ENCODE measurements around the gene RABGAP1.

GRCh38 chr9:122944960-122945888 lies 4.4 kb downstream of the RABGAP1 start:
- TF ChIP-seq, protein P1, sequence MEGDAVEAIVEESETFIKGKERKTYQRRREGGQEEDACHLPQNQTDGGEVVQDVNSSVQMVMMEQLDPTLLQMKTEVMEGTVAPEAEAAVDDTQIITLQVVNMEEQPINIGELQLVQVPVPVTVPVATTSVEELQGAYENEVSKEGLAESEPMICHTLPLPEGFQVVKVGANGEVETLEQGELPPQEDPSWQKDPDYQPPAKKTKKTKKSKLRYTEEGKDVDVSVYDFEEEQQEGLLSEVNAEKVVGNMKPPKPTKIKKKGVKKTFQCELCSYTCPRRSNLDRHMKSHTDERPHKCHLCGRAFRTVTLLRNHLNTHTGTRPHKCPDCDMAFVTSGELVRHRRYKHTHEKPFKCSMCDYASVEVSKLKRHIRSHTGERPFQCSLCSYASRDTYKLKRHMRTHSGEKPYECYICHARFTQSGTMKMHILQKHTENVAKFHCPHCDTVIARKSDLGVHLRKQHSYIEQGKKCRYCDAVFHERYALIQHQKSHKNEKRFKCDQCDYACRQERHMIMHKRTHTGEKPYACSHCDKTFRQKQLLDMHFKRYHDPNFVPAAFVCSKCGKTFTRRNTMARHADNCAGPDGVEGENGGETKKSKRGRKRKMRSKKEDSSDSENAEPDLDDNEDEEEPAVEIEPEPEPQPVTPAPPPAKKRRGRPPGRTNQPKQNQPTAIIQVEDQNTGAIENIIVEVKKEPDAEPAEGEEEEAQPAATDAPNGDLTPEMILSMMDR (IDR thresholded peaks at IDR 0.05): no peak
- TF ChIP-seq POLR2A (IDR thresholded peaks at IDR 0.05): no peak

All from tibial nerve (tissue), 3 donors.